Measurements from ENCODE around the gene CTNNA2. TPM values are rescaled to one million over a fixed set of nuclear protein-coding genes. Genes with fewer than 3 reads are reported as not detected.

The CTNNA2 gene
- total RNA-seq, 4 donors from 2014 or later, result 0.40 to 1.7 (median 1.5) TPM; not detected in 1

- TF ChIP-seq POLR2A (IDR thresholded peaks at IDR 0.05) (no peak), CTCF (IDR thresholded peaks at IDR 0.05) (no peak)
- H3K27ac ChIP-seq, result no peak overlapping the region
- 85 to 87% methylated on average over 6 to 10 of the region's 10 CpGs for WGBS, 2 donors (ENCODE audit: low coverage in 1 of 2)
- H3K4me1 ChIP-seq, result no peaks in the 10 kb centered on the region
- H3K9me3 ChIP-seq, result no peaks in the 10 kb centered on the region
- H3K27me3 ChIP-seq, result no peaks in the 10 kb centered on the region
- H3K36me3 ChIP-seq, result no peaks in the 10 kb centered on the region
- intact Hi-C loops (cut with DNase I; ENCODE audit: low total_unique reads), result no loop called here
- DNase-seq, result no peak
- no peak overlapping the region for H3K4me3 ChIP-seq
- in situ Hi-C loops (cut with MboI; ENCODE audit: low pct_ligation_motif_present in 1 of 4, low pct_unique_long_range_greater_than_20kb in 1 of 4, low sequenced_read_pairs in 3 of 4), result no loop called here
Observed at GRCh38 chr2:79906139-79906890, 393.5 kb downstream of the CTNNA2 start.

- Histone ChIP-seq H3K9me3 (no peaks in the 10 kb centered on the region), H3K4me1 (no peaks in the 10 kb centered on the region), H3K27ac (no peak overlapping the region), H3K4me3 (no peak overlapping the region), H3K27me3 (no peaks in the 10 kb centered on the region), H3K36me3 (no peaks in the 10 kb centered on the region)
- in situ Hi-C loops (cut with MboI; ENCODE audit: low pct_ligation_motif_present in 1 of 4, low pct_unique_long_range_greater_than_20kb in 1 of 4, low sequenced_read_pairs in 3 of 4), result no loop called here
- TF ChIP-seq POLR2A (IDR thresholded peaks at IDR 0.05), result no peak
- no peak for TF ChIP-seq CTCF (IDR thresholded peaks at IDR 0.05)
- no peak for TF ChIP-seq POLR2AphosphoS5 (IDR thresholded peaks at IDR 0.05)
- TF ChIP-seq EP300 (IDR thresholded peaks at IDR 0.05; ENCODE audit: low read depth), result no peak
- WGBS, 2 donors (ENCODE audit: low coverage in 1 of 2), result 96% methylated on average over 22 of the region's 22 CpGs; no CpG with 5 or more reads in 1 of the 2 donors
- no peak for DNase-seq
- intact Hi-C loops (cut with DNase I; ENCODE audit: low total_unique reads), result no loop called here
Observed at GRCh38 chr2:79909521-79909920, 396.7 kb downstream of the CTNNA2 start.

- Histone ChIP-seq H3K27ac (no peak overlapping the region), H3K4me3 (no peak overlapping the region), H3K27me3 (no peaks in the 10 kb centered on the region), H3K9me3 (no peaks in the 10 kb centered on the region), H3K36me3 (no peaks in the 10 kb centered on the region), H3K4me1 (no peaks in the 10 kb centered on the region)
- intact Hi-C loops (cut with DNase I; ENCODE audit: low total_unique reads), result no loop called here
- in situ Hi-C loops (cut with MboI; ENCODE audit: low pct_ligation_motif_present in 1 of 4, low pct_unique_long_range_greater_than_20kb in 1 of 4, low sequenced_read_pairs in 3 of 4), result no loop called here
- TF ChIP-seq POLR2AphosphoS5 (IDR thresholded peaks at IDR 0.05), result no peak
- no peak for TF ChIP-seq EP300 (IDR thresholded peaks at IDR 0.05; ENCODE audit: low read depth)
- no peak for TF ChIP-seq CTCF (IDR thresholded peaks at IDR 0.05)
- no peak for TF ChIP-seq POLR2A (IDR thresholded peaks at IDR 0.05)
- no peak for DNase-seq
- 36 to 67% methylated on average over 1 of the region's 1 CpG for WGBS, 2 donors (ENCODE audit: low coverage in 1 of 2)
Observed at GRCh38 chr2:79910643-79911042, 397.8 kb downstream of the CTNNA2 start.

GRCh38 chr2:79915455-79915854 is 402.6 kb downstream of the CTNNA2 start:
- TF ChIP-seq EP300 (IDR thresholded peaks at IDR 0.05; ENCODE audit: low read depth), result no peak
- TF ChIP-seq POLR2AphosphoS5 (IDR thresholded peaks at IDR 0.05), result no peak
- TF ChIP-seq POLR2A (IDR thresholded peaks at IDR 0.05), result no peak
- no peak for TF ChIP-seq CTCF (IDR thresholded peaks at IDR 0.05)
- H3K36me3 ChIP-seq, result no peaks in the 10 kb centered on the region
- no peaks in the 10 kb centered on the region for H3K27me3 ChIP-seq
- intact Hi-C loops (cut with DNase I; ENCODE audit: low total_unique reads), result no loop called here
- WGBS, 2 donors (ENCODE audit: low coverage in 1 of 2), result 35 to 52% methylated on average over 2 to 4 of the region's 4 CpGs
- no peaks in the 10 kb centered on the region for H3K9me3 ChIP-seq
- in situ Hi-C loops (cut with MboI; ENCODE audit: low pct_ligation_motif_present in 1 of 4, low pct_unique_long_range_greater_than_20kb in 1 of 4, low sequenced_read_pairs in 3 of 4), result no loop called here
- no peak overlapping the region for H3K27ac ChIP-seq
- no peak overlapping the region for H3K4me3 ChIP-seq
- no peaks in the 10 kb centered on the region for H3K4me1 ChIP-seq
- DNase-seq, result no peak

Data from transverse colon (tissue), 4 donors.